GM21529 (cell line): ENCODE results near the gene GPR17.

Experiments
- ATAC-seq: cut with Tn5 transposase; IDR thresholded peaks from one replicate; pipeline ENCODE4 v1.9.1; 2021; ENCODE audit not compliant: unreplicated experiment

GPR17 gene

GRCh38 chr2:127652786-127653357, 6.9 kb downstream of the GPR17 start:
- no peak for ATAC-seq

DNA sequence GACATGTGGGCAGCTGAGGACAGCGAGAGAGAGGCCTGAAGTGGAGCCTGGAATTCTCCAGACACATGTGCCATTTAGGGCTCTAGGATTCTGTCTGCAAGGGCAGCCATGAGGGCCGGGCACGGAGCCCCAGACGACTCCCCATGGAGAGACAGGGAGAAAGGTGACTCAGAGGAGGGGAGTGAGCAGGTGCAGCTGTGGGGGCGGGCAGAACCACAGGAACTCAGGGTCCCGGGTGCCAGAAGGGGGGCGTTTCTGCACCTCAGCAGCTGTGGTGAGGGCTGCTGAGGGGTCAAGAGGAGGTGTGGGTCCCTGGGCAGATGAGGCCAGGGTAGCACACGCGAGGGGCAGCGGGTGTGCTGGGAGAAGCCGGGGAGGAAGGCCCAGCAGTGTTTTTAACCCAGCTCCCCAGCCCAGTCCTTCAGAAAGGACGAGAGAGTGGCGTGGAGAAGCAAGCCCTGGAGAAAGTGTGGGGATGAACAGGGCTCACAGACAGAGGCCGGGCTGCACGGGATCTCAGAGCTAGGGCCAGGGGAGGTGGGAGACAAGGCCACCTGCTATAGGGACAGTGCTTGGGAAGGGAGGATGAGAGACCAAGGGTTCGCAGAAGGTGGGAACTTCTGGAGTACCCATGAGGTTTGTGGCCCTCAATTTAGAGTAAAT, 7.6 kb downstream of the GPR17 start:
- ATAC-seq, result no peak

DNA sequence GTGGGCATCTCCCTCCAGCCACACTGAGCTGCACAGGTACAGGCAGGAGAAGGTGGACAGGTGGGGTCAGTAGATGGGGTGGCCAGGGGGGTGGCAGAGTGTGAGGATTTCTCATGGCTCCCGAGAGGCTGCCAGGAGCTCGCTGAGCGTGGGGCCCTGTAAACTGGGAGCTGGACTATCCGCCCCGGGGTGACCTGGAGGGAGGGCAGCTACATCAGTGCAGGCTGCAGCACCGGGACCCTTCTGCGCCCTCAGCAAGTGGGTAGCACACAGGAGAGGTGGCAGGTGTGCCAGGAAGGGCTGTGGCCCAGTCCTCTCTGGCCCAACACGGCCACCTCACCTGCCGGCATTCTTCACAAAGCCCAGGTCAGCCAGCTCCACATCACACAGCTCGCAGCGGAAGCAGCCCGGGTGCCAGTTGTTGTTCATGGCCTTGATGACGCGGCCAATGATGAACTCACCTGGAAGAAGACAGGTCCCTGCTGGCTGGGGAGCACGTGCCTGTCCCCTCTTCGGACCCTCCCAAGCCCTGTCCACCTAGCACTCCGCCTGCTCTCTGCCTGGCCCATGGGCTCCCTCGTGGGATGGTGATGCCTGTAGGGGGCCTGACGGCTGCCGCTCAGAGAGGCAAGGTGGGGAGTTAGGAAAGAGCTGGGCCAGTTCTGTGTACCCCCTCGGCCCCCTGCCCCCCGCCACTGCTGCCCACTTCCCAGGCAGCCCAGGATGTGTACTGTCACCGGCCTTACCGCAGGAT, 8.3 kb downstream of the GPR17 start:
- ATAC-seq, result no peak

DNA sequence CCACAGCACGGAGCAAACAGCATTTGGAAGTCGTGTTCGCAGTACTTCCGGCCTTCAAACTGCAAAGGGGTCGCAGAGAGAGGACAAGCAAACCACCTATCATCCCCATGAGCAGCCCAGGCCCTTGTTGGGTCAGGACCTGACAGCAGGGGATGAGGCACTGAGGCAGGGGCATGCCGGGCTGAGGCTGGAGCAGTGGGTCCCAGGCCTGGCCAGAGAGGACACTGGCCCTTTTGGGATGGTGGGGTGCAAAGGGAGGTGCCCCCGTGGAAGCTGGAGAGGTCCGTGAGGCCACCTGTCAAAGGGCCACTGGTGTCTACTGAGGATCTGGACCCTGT, 8.9 kb downstream of the GPR17 start:
- no peak for ATAC-seq

DNA sequence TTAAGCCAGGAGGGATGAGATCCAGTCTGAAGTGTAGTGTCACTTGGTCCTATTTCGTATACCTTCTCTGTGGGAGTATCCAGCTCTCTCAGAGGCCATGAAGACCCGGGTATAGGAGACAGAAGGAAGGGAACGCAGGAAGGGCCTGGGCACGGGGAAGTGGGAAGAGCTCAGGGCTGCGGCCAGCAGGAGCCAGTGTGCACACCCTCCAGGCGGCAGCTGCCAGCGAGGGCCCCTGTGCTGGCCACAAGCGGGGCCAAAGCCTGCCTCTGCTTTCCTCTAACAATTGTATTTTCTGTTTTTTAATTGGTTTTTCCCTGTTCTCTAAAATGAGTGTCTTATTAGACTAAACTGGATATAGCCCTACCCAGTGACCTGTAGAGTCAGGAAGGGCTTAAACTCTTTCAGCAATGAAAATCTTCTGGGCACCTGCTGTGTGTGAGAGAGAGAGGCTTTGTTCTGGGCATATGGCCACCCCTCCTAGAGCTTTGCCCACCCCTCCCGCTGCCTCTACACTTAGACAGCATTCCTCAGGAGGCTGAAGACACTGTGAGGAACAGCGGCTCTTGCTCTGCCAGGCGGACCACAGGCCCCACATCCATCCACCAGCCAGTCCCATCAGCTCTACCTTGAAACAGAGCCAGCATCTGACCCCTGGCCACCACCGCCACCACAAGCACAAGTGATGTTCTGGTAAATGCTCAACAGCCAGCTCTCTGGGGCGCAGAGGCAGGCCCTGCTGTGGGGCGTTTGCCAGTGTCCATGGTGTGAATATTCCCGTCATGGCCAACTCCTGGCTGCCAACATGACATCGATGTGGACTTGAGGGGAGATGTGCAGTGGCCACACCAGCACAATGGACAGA, 9.5 kb downstream of the GPR17 start:
- ATAC-seq, result no peak

DNA sequence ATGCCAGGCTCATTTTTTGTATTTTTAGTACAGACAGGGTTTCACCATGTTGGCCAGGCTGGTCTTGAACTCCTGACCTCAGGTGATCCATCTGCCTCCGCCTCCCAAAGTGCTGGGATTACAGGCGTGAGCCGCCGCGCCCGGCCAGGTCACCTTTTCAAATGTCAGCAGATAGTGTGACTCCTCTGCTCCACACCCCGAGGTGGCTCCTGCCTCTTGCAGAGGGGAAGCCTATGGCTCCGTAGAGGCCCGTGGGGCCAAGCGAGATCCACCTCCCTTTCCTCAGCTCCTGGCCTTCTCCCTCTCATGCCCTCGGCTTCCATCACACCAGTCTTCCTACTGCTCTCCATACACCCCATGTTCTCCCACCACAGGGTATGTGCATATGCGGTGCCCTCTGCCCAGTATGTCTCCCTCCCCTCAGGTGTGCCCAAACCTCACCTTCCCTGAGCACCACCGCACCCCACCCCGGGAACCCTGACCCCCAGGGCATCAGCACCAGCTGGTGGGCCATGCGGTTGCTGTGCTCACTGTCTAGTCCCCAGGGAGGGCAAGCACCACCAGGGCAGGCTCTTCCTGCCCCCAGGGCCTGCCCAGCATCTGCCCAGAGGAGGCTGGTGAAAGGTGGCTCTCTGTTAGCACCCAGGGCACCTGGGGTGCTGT, 10.7 kb downstream of the GPR17 start:
- no peak for ATAC-seq

- no peak for ATAC-seq
Measured at GRCh38 chr2:127657232-127657595, 11.3 kb downstream of the GPR17 start.

DNA sequence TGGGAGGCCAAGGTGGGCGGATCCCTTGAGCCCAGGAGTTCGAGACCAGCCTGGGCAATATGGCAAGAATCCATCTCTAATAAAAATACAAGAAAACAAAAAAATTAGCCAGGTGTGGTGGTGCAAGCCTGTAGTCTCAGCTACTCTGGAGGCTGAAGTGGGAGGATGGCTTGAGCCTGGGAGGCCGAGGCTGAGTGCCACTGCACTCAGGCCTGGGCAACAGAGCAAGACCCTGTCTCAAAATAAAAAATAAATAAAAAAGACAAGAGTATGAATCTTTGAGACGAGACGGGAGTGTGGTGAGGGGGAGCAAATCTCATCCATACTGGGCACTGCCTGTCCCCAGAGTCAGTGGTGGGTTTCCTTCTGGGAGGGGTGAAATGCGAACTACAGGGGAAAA, 12.2 kb downstream of the GPR17 start:
- ATAC-seq, result no peak

GRCh38 chr2:127658641-127659407, 12.9 kb downstream of the GPR17 start:
- no peak for ATAC-seq

DNA sequence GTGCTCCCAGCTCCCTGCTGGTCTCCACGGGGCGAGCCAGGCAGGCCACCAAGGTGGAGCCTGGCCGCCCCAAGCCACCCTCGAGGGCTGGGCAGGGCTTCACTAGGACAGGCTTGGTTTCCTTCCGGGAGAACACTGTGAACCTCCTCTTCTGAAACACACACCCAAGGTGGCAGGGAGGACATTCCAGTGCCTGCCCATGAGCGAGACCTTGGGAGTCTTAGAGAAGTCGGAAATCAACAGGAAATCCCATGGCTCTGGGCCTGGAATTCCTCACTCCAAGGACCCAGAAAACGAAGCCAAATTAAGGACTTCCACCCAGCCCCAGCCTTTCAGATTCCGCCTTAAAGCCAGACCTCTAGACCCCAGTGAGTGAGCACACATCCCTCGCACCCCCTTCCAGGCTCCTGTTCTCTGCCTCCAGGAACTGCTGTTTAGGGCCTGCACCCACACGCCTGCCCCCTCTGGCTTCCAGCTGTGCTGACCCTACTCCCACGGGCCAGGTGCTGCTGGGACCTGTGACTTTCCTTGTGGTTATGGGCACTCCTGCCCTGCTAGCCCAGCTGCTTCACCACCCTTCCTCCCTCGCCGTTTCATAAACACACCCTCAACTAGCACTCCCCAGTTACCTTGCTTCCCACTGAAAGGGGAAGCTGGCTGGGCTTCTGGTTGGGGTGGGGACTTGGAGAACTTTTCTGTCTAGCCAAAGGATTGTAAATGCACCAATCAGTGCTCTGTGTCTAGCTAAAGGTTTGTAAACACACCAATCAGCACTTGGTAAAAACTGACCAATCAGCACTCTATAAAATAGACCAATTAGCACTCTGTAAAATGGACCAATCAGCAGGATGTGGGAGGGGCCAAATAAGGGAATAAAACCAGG, 13.7 kb downstream of the GPR17 start:
- no peak for ATAC-seq

DNA sequence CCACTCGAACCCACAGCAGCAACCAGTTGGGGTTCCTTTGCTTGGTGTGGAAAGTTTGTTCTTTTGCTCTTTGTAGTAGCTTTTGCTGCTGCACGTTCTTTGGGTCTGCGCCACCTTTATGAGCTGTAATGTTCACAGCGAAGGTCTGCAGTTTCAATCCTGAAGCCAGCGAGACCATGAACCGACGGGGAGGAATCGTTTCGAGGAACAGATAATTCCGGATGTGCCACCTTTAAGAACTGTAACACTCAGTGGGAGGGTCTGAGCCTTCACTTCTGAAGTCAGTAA, 14.3 kb downstream of the GPR17 start:
- no peak for ATAC-seq

DNA sequence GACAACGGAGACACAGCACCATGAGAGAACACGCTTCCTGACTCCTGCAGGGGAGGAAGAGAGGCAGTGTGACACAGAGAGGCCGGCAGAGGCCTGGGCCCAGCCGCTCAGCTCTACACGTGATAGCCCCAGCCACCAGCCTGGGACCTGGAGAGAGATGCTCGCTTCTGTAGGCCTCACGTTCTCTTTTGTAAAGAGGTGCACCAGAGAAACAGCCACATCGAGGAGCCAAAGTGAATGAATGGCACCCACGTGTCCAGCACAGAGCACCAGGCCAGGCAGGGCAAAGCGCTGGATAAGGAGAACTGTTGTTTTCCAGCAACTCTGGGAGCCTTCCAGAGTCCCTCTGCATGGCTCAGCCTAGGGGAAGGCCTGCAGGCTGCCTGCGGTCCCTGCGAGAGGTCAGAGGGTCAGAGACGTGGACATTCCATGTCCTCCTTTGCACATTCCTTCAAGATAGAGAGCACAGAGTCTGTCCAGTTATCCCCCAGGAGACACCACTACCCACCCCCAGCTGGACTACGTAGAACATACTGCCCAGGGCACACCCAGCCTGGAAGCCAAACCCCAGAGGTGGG, 15.2 kb downstream of the GPR17 start:
- no peak for ATAC-seq

DNA sequence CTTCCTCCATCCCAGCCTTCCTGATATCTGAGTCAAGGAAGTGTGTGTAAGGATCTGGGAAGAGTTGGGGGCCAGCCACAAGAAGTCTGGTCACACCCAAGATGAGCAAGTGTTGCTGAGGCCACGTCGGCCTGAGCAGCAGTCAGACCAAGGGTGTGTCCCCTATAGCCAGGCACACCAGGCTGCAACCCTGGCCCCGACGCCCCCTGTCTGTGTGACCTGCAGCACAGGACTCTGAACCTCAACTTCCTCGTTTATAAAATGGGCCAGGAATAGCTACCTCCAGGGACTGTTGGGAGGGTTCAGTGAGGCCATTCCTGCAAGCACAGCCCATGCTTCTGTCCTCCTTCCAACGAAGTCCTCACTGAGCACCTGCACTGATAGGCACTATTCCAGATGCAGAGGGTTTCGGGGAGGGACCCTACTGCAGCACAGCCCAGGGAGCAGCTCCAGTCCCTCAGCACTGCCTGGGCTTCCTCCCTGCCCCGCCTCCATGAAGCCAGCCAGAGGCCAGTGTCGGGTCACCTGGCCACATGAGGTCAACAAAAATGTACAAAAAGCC, 16.1 kb downstream of the GPR17 start:
- ATAC-seq, result no peak

DNA sequence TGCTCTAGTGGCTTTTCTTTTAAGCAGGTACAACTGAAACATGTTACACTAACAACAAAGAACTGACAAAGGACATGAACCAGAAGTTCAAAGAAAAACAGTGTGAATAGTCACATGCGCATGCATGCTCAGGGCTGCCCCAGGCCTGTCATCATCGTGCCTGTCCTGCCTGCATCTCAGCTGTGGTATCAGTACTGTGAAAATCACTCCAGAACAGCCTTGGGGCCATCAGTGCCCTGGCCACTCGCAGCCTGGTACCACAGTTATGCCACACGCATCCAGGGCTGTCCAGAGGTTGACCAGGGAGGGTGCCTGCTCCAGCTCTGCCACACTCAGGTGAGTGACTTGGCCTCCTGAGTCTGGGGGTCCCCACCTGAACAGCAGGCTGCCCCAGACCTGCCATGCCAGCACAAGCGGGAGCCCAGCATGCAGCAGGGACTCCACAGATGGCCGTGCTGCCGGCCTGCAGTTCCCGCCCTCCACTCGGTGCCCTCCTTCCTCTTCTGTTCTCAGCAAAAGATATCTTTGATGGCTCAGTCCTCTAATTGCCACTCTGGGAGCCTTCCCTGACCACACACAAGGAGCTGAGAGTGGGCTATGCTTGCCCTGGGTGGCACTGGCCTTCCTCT, 17.1 kb downstream of the GPR17 start:
- ATAC-seq, result no peak

DNA sequence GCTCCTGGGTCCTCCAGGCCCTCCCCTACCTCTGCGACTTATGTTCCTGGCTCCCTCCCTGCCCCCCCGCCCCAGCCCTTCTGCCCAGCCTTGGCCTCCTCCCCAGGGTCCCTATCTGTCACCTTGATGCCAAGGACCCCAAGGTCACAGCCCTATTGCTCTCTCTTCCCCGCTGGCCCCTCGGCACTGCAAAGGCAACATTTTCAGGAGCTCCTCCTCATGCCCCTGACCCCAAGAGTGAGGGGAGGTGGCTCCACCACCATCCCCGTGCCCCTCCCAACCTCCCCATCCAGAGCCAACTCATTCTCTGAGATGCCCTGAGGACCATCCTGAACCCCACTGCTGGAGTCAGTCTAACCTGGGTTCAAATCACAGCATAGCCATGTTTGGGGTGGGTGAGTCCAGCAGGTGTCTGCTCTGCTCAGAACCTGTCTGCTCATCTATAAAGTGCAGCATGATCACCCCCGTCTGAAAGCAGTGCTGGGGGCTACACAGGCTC, 17.7 kb downstream of the GPR17 start:
- no peak for ATAC-seq

DNA sequence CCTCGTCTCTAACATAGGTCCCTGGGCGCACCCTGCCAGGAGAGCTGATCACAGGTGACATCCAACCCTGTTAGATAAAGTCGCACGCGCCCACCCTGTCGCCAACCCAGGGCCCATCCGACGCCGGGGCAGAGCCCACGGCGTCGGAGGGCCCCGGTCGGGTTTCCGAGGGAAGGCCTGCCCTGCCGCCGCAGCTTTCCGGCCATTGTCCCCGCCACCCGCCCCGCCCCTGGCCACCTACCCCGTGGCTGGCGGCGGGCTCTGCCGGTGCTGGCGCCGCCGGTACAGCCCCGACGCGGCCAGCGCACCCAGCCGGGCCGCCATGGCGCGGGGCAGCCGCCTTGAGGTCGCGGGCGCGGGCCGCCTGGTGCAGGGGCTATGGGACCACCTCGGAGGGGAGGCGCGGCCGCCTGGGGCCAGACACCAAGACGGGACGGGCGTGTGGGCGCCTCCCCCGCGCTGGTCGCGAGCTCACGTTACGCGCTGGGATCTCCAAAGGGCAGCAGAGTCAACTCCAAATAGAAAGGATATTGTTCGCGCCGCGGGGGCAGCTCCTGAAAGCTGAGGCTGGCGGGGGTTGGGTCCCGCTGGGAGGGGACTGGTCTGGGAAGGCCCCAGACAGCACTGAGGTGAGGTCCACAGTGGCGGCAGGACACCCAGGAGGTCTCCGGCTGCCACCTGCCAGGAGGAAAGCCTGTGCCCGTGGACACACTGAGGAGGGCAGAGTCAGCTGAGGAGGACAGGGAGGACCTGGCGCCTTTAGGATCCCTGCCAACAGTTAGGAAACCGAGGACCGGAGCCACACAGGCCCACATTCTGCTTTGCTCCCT, 18.3 kb downstream of the GPR17 start:
- ATAC-seq, result no peak

DNA sequence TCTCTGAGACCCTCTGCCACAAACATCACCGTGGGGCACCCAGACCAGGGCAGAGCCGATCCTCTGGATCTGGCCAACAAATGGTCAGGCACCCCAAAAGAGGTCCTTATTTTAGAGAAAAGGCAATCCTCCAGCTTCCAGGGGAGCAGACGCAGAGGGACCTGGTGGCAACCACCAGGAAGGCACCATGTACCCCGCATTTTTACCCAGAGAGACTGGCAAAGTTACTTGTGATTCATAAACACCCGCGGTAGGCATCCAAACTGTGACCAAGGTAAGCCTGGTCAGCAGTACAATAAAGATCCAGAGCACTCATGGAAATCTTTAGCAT, 18.9 kb downstream of the GPR17 start:
- ATAC-seq, result no peak
